Measurements from ENCODE around the gene CPXCR1.
"Not testable (repeated sequence)": the region's sequence is repeated elsewhere in the genome, so short reads cannot be mapped to it uniquely, and the experiment has no call there.

Gene CPXCR1

GRCh38 chrX:88746925-88747324 lies at the start of gene CPXCR1:
TSS of gene CPXCR1 (plus strand) at chrX:88747225. CDS start at chrX:88753415, 6,190 bp downstream.
- no peak for DNase-seq (ENCODE audit: low read depth in 2 of 2)

- no peak for DNase-seq (ENCODE audit: low read depth in 2 of 2)
Measured at GRCh38 chrX:88735835-88736234, 11.2 kb upstream of the CPXCR1 start.

- DNase-seq (ENCODE audit: low read depth in 2 of 2) = not testable (repeated sequence)
Measured at GRCh38 chrX:88746215-88746614, 810 bp upstream of the CPXCR1 start.

- not testable (repeated sequence) for DNase-seq (ENCODE audit: low read depth in 2 of 2)
Measured at GRCh38 chrX:88752339-88752738, 5.3 kb downstream of the CPXCR1 start.

GRCh38 chrX:88789825-88790224 lies 42.8 kb downstream of the CPXCR1 start:
- no peak for DNase-seq (ENCODE audit: low read depth in 2 of 2)

Data from stimulated activated CD4-positive, alpha-beta T cell treated with anti-CD3 and anti-CD28 coated beads, Interleukin-1b, Interleukin-23, amount 100 ng/mL, for 1 hour (primary cell).